NCI-H2029 (cell line): ENCODE data around the gene PPP2R2C.

ENCODE experiments used
- DNase-seq: peaks from one replicate; lab custom pipeline; 2025; lab: John Stamatoyannopoulos, UW

Gene PPP2R2C

GRCh38 chr4:6448476-6449170 is 23.8 kb downstream of the PPP2R2C start:
- DNase-seq = no peak

- DNase-seq = no peak
Observed at GRCh38 chr4:6447672-6448171, 24.7 kb downstream of the PPP2R2C start.

GRCh38 chr4:6446538-6447451 is 25.6 kb downstream of the PPP2R2C start:
- no peak for DNase-seq

- DNase-seq = no peak
Observed at GRCh38 chr4:6446130-6446482, 26.3 kb downstream of the PPP2R2C start.

GRCh38 chr4:6445403-6446129 is 26.8 kb downstream of the PPP2R2C start:
- DNase-seq = no peak

GRCh38 chr4:6444582-6444981 is 27.8 kb downstream of the PPP2R2C start:
- no peak for DNase-seq

GRCh38 chr4:6443035-6444023 is 29.1 kb downstream of the PPP2R2C start:
- no peak for DNase-seq

- no peak for DNase-seq
Observed at GRCh38 chr4:6442555-6442954, 29.9 kb downstream of the PPP2R2C start.

- DNase-seq = no peak
Observed at GRCh38 chr4:6441758-6442157, 30.7 kb downstream of the PPP2R2C start.

GRCh38 chr4:6441202-6441582 is 31.2 kb downstream of the PPP2R2C start:
- DNase-seq = no peak

GRCh38 chr4:6440506-6441201 is 31.8 kb downstream of the PPP2R2C start:
- no peak for DNase-seq

GRCh38 chr4:6439120-6439762 is 33.2 kb downstream of the PPP2R2C start:
- no peak for DNase-seq

GRCh38 chr4:6437826-6438238 is 34.6 kb downstream of the PPP2R2C start:
- no peak for DNase-seq

GRCh38 chr4:6435010-6435409 is 37.4 kb downstream of the PPP2R2C start:
- DNase-seq = no peak

- no peak for DNase-seq
Observed at GRCh38 chr4:6430927-6431326, 41.5 kb downstream of the PPP2R2C start.

GRCh38 chr4:6427439-6428090 is 44.8 kb downstream of the PPP2R2C start:
- DNase-seq = no peak

GRCh38 chr4:6426571-6427438 is 45.6 kb downstream of the PPP2R2C start:
- DNase-seq = no peak

- DNase-seq = no peak
Observed at GRCh38 chr4:6425911-6426310, 46.5 kb downstream of the PPP2R2C start.

GRCh38 chr4:6425336-6425735 is 47.1 kb downstream of the PPP2R2C start:
- DNase-seq = no peak
